GM19397 (cell line): Measurements from ENCODE around the gene PER2.
A peak's percentile ranks its signal among the peaks of the same experiment; 100 is the strongest.

ENCODE experiments used
- ATAC-seq: cut with Tn5 transposase; IDR thresholded peaks from one replicate; pipeline ENCODE4 v1.9.1; 2021; ENCODE audit warnings: mild to moderate bottlenecking, moderate library complexity; ENCODE audit not compliant: unreplicated experiment

Gene PER2

DNA sequence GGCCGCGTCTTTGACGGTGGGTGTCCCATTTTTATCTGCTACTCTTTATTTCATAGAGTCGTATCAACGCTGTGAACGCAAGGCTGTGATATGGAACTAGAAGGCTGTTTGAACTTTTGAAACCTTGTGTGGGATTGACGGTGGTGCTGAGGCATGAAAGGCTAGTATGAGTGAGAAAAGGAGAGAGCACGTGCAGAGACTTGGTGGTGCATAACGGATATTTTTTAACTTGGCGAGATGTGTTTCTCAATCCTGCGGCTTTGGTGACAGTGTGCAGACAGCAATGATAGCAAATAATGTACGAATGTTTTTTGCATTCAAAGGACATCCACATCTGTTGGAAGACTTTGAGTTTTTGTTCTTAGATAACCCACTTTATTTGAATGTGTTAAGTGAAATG, 54.8 kb downstream of the PER2 start:
- ATAC-seq: no peak

DNA sequence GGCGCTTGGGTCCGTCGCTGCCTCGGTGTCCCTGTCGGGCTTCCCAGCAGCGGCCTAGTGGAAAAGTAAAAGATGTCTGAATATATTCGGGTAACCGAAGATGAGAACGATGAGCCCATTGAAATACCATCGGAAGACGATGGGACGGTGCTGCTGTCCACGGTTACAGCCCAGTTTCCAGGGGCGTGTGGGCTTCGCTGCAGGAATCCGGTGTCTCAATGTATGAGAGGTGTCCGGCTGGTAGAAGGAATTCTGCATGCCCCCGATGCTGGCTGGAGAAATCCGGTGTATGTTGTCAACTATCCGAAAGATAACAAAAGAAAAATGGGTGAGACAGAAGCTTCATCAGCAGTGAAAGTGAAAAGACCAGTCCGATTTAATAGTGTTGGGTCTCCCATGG, 56.6 kb downstream of the PER2 start:
- no peak for ATAC-seq

DNA sequence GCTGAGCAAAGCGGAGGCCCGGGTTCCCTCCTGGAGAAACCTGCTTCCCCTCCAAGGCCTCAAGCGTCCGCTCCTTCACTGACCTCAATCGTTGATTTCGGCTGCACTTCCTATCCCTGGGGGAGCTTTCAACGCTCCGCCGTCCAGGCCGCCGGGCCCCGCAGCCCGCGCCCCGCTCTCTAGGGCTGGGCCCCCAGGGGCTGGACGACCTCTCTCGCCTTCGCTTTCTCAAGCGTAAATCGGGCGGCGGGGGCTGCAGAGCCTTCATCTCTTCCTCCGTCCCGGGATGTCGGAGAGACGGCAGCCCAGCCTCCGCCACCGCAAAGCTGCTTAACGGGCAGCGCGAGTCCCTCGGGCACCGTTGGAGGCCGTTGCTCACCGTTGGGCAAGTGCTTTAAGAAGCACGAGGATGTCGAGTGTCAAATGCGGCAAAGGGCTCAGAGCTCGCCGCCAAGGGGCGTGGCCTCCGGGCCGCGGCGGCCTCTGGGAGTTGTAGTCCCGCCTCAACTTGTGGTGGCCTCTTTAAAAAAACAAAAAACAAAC, 57.1 kb downstream of the PER2 start:
- peak; percentile 55 for ATAC-seq

- ATAC-seq: no peak
These were observed 57.7 kb downstream of the PER2 start for GRCh38 chr2:238230699-238231098.

DNA sequence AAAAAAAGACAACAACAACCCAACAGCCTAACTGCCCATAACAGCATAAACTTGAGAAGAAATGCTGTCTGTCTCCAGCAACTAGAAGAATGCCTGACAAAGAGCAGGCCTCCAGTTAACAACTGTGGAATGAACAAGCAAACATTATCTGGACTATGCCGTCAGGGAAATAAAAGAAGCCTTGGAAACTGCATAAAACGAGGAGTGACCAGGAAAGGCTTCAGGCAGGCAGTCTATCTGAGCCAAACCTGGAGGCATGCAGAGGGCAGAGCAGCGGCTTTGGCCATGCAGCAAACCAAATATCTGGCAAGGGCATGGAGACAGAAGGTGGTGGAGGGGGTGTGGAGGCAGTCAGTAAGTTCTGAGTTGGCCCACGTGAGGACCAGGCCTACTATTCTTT, 59.7 kb downstream of the PER2 start:
- ATAC-seq: no peak

- ATAC-seq: no peak
These were observed 60.8 kb downstream of the PER2 start for GRCh38 chr2:238227587-238228032.

DNA sequence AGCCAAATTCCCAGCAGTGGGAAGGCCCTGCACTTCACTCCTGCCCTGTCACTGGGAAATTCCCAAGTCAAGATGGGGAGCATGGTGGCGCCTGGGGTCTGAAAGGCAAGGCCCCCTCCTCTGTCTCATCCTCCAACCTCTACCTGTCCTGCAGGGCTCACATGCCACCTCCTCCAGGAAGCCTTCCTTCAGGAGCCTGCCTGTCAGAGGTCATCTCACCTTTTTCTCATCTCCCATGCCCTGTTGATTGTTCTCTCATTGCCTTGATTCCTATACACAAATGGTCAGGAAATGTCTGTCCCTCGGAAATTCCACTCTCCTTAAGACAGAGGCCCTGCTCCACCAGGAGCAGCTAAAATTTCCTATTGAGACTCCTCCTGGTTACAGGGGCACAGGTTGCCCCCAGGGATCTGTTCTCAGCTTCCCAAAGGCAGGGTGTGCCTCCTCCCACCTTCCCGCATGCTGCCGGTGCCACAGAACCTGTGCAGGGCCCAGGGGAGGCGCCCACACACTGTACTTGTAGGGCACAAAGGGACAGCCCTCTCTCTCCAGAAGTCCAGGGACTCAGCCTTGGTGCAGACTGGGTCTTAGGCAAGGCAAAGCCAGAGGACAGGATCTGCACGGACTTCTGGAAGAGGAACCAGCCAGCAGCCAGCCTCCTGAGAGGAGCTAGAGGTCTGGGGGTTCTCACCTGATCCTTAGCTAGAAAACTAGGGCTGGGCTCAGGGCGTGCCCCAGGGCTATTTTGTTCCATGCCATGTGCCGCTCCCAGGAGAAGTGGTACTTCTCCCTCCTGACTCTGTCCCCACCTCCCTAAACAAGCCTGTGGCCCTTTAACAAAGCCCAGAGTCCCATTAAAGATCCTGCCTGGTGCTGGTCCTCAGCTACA, 61.5 kb downstream of the PER2 start:
- no peak for ATAC-seq

GRCh38 chr2:238225911-238226697, 62.3 kb downstream of the PER2 start:
- no peak for ATAC-seq

DNA sequence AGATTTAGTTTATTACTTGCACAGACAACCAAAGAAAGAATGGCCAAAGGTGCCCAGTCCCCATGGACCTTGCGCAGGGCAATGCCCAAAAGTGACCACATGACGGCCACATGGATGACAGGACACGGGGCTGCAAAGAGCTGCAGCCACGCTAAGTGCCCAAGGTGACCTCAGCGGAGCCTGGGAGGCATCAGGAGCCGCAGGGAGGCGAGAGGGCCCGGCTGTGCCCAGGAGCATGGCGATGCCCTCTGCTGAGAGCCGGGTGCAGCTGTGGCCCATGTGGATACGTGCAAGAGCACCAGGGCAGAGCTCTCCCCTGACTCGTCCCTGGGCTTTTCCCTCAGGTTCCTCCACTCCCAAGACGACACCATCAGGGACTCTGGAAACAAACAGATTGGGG, 63.3 kb downstream of the PER2 start:
- ATAC-seq: no peak

DNA sequence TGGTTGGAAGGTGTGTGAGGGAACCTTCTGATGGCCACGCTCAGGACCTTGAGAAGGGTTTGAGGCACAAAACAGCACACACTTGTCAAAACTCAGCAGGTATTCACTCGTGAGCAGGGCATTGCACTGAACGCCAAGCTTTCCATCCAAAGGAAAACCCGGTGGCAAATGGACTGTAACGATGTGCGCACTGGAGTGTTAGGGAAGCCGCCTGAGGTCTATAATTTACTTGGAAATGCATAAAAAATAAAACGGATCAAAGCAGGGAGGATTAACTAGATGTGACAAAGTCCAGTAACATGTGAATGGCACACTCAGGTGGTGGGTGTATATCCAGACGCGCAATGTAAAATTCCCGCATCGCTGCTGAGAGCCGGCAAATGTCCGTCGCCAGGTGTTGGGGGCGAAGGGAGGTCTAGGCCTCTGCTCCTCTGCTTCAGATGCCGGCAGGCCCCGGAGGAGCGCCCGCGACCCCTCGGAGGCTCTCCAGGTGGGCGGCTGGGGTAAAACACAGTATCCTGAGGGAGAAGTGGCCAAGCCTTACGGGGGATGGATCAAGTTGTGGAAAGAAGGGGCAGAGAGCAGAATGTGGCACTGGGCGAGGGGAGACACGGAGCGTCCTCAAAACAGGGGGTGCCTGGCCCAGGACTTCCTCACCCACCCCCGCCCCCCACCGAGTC, 63.9 kb downstream of the PER2 start:
- no peak for ATAC-seq

GRCh38 chr2:238220892-238221521, 67.4 kb downstream of the PER2 start:
- no peak for ATAC-seq

DNA sequence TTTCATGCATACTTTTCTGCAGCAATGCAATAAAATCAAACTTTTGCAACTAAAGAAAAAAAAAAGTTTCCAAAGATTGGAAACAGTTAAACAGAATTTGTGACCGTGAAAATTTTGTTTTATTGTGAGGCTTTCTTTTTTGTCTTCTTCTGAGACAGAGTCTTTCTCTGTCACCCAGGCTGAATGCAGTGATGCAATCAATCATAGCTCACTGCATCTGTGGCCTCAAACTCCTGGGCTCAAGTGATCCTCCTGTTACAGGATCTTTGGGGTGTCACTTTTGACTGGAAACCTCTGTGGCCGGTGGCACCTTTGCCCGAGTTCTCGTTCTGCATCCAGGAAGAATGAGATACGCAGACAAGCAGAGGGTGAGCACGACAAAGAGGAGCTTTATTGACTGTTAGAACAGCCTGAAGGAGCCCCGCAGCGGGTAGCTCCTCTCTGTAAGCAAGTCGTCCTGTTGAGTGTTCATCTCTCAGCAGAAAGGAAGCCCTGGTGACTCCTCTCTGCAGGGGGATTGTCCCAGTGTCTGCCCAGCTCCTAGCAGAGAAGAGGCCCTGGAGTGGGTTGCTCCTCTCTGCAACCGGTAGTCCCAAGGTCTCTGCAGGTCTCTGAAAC, 68.0 kb downstream of the PER2 start:
- no peak for ATAC-seq

GRCh38 chr2:238216651-238217184, 71.7 kb downstream of the PER2 start:
- no peak for ATAC-seq

DNA sequence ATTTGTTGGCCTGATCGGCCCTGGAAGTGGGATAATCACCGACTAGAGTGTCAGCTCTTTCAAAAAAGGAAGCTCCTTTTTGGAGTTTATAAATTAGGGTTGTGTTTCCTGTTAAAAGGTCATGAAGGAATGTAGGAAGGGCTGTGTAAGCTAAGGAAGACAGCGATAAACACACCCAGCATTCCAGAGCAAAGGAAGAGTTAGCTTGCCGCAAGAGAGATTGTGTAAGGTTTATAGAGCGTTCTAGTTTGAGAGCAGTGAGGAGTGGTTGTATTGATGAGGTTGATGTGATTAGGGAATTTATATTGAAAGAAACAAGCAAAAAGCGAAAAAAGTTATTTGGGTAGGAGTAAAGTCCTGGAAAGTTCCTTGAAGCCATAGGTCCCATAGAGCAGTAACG, 81.4 kb downstream of the PER2 start:
- no peak for ATAC-seq

DNA sequence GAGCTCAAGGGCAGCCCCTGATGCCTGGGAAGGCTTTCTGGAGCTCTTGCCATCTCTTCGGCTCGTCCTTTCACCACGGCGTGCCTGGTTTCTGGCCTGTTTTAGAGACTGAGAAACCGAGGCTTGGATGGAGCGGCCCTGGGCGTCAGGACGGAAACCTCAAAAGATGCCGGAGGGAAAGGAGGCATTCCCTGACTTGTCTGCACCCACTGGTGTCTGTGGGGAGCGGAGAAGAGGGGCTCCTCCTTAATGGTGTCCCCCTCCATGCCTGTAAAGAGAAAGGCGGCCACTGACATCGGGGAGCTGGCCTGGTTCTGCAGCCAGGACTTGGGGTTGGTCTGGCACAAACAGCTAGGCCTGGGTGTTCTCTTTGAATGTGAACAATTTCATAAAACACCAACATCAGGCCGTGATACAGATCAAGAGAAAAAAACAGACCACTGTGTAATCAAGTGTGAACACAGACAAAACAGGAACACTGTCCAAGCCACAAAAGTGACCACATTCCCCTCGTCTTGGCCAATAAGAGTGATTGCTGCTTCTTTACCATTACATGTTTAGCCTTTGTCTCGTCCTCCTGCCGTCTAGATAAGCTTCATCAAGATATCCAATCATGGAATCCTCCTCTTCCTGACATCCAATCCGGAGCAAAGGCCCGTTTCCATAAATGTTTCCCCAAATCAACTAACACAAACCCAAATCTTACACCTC, 84.3 kb downstream of the PER2 start:
- ATAC-seq: no peak

DNA sequence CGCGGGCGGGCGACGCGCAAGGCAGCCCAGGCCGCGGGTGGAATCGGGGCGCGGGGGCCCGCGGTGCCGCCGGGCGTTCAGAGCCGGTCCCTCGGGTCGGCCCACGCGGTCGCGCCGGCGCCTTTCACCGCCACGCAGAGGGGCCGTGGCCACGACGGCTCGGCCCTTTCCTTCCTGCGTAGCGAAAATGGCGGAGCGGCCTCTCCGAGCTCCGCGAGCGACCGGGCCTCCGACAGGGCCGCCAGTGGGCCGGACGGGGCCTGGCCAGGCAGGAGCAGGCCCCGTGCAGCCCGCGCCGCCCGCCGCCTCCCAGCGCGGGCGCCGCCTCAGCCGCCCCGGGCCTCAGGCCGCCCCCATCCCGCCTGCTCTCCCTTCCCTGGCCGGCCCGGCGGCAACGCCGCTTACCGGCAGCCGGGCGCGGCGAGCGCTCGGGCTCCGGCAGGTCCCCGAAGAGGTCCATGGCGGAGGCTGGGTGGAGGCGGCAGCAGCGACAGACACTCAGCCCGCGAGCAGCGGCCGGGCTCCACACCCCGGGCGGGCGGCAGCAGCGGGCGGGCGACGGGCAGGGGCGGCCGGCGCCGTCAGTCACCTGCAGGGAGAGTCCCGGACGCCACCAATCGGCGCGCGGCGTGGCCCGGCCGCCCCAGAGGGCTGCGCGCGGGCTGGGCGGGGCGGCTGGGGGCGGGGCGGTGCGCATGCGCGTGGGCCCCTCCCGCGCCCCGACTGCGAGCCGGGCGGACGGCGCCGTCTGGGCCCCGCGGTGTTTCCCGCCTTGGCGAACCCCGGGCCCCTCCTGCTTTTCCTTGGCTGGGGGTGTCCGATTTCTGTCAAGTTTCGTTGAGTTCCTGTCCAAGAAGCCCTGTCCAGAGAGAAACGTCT, 85.1 kb downstream of the PER2 start, which contains the start of gene ILKAP:
TSS of gene ILKAP (minus strand) at position 602 of the 879 bp plus-strand sequence. CDS start at position 460, 142 bp downstream.
- ATAC-seq: peak; percentile 97

GRCh38 chr2:238202326-238203093, 85.9 kb downstream of the PER2 start:
- no peak for ATAC-seq
